Thyroid gland (tissue), 4 donors: ENCODE data around the gene CACNA1B.

Experiments used
- POLR2A ChIP-seq, 2 donors: fragments of 450-650 bp; IDR thresholded peaks; one replicate each; pipeline ENCODE4 v1.6.1; 2017; ENCODE audit warnings: antibody characterized with exemption in 2 of 2, mild to moderate bottlenecking in 2 of 2, moderate library complexity in 1 of 2
- TF ChIP-seq, protein P1 (sequence below), 6 experiments: fragments of 200-600 bp in 3 of 6; fragments of 450-650 bp in 3 of 6; sonication (generic) in 3 of 6; IDR thresholded peaks; one replicate each; pipeline ENCODE4 v1.5.1; 2016 to 2019; ENCODE audit warnings: antibody characterized with exemption in 6 of 6, mild to moderate bottlenecking in 2 of 6, inconsistent platforms in 1 of 6, moderate library complexity in 1 of 6

DNA sequence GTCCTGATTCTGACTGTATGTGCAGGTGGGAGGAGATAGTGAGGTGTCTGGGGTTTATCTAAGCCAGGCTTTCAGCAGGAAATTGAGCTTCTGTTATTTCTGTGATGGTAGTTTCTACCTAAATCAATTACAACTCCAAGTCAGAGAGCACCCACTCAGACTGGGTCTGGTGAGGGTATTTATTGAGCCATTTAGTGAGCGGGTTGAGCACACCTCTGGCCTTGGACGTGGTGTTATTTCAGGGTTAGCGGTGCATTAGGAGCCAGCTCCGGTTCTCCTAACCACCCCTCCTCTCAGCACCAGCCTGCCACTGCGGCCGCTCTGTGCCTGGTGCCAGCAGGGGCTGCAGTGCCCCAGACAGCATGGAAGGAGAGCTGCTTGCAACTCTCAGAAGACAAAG, 238.9 kb downstream of the CACNA1B start:
- TF ChIP-seq POLR2A (IDR thresholded peaks at IDR 0.05) = no peak
- TF ChIP-seq, protein P1, sequence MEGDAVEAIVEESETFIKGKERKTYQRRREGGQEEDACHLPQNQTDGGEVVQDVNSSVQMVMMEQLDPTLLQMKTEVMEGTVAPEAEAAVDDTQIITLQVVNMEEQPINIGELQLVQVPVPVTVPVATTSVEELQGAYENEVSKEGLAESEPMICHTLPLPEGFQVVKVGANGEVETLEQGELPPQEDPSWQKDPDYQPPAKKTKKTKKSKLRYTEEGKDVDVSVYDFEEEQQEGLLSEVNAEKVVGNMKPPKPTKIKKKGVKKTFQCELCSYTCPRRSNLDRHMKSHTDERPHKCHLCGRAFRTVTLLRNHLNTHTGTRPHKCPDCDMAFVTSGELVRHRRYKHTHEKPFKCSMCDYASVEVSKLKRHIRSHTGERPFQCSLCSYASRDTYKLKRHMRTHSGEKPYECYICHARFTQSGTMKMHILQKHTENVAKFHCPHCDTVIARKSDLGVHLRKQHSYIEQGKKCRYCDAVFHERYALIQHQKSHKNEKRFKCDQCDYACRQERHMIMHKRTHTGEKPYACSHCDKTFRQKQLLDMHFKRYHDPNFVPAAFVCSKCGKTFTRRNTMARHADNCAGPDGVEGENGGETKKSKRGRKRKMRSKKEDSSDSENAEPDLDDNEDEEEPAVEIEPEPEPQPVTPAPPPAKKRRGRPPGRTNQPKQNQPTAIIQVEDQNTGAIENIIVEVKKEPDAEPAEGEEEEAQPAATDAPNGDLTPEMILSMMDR (IDR thresholded peaks at IDR 0.05) = no peak
